Raji (cell line): ENCODE data around the gene MAK.

Experiments used
- POLR2A ChIP-seq: IDR thresholded peaks from 2 replicates; pipeline ENCODE4 v1.6.1; 2011; ENCODE audit warnings: low read depth, low read length, control low read depth; ENCODE audit not compliant: insufficient read depth

The MAK gene

GRCh38 chr6:10747251-10747972 is 90.9 kb downstream of the MAK start, which contains the start of gene TMEM14B:
Gene TMEM14B, plus strand, starts transcription at chr6:10747805. Its CDS starts 1,441 bp downstream, at chr6:10749246.
- TF ChIP-seq POLR2A, result peak; percentile 95

- TF ChIP-seq POLR2A, result no peak
Observed at GRCh38 chr6:10746915-10747250, 91.5 kb downstream of the MAK start.

- TF ChIP-seq POLR2A, result no peak
Observed at GRCh38 chr6:10745116-10745515, 93.2 kb downstream of the MAK start.

GRCh38 chr6:10743515-10743914 is 94.8 kb downstream of the MAK start:
- TF ChIP-seq POLR2A, result no peak

GRCh38 chr6:10742251-10742650 is 96.1 kb downstream of the MAK start:
- TF ChIP-seq POLR2A, result no peak

- TF ChIP-seq POLR2A, result no peak
Observed at GRCh38 chr6:10740061-10740460, 98.3 kb downstream of the MAK start.

- TF ChIP-seq POLR2A, result no peak
Observed at GRCh38 chr6:10736731-10737130, 101.6 kb downstream of the MAK start.

- no peak for TF ChIP-seq POLR2A
Observed at GRCh38 chr6:10733863-10734262, 104.5 kb downstream of the MAK start.

- TF ChIP-seq POLR2A, result no peak
Observed at GRCh38 chr6:10733151-10733715, 105.1 kb downstream of the MAK start.

GRCh38 chr6:10730254-10730653 is 108.1 kb downstream of the MAK start:
- no peak for TF ChIP-seq POLR2A

- no peak for TF ChIP-seq POLR2A
Observed at GRCh38 chr6:10725716-10726115, 112.6 kb downstream of the MAK start.

- no peak for TF ChIP-seq POLR2A
Observed at GRCh38 chr6:10725044-10725443, 113.3 kb downstream of the MAK start.

- no peak for TF ChIP-seq POLR2A
Observed at GRCh38 chr6:10723567-10723881, 114.8 kb downstream of the MAK start.

GRCh38 chr6:10722820-10723566 is 115.3 kb downstream of the MAK start, which contains the start of gene TMEM14C:
Gene TMEM14C, plus strand, starts transcription at chr6:10723070. Its CDS starts 1,544 bp downstream, at chr6:10724614.
- peak; percentile 80 for TF ChIP-seq POLR2A

- no peak for TF ChIP-seq POLR2A
Observed at GRCh38 chr6:10722570-10722819, 115.8 kb downstream of the MAK start.

- no peak for TF ChIP-seq POLR2A
Observed at GRCh38 chr6:10721850-10722569, 116.3 kb downstream of the MAK start.
